Thyroid gland (tissue), 4 donors: ENCODE results near the gene ARHGAP45. TPM values are rescaled to one million over a fixed set of nuclear protein-coding genes. Genes with fewer than 3 reads are reported as not detected.

ENCODE experiments used
- DNase-seq, 2 donors: peaks; one replicate each; pipeline ENCODE4 v3.0.0-alpha.2; 2019
- H3K27ac ChIP-seq, 3 donors: fragments of 200-600 bp; sonication (generic); 1 replicate in 2 of 3; 2 replicates in 1 of 3; pipeline ENCODE4 v1.5.1; 2016 to 2019; ENCODE audit warnings: mild to moderate bottlenecking in 1 of 3, moderate library complexity in 1 of 3
- H3K27me3 ChIP-seq: fragments of 200-600 bp; sonication (generic); one replicate; pipeline ENCODE4 v1.5.1; 2019
- H3K36me3 ChIP-seq, 2 donors: fragments of 200-600 bp; sonication (generic); one replicate each; pipeline ENCODE4 v1.5.1; 2016 to 2019
- H3K4me1 ChIP-seq, 2 donors: fragments of 200-600 bp; sonication (generic); one replicate each; pipeline ENCODE4 v1.5.1; 2017 to 2019
- H3K4me3 ChIP-seq, 3 donors: fragments of 200-600 bp; sonication (generic); replicated peaks in 1 of 3; 1 replicate in 2 of 3; 2 replicates in 1 of 3; pipeline ENCODE4 v1.5.1; 2016; ENCODE audit warnings: mild to moderate bottlenecking in 1 of 3
- H3K9me3 ChIP-seq: fragments of 200-600 bp; sonication (generic); one replicate; pipeline ENCODE4 v1.5.1; 2017
- CTCF ChIP-seq, 6 experiments: fragments of 200-600 bp in 3 of 6; fragments of 450-650 bp in 3 of 6; sonication (generic) in 3 of 6; IDR thresholded peaks; one replicate each; pipeline ENCODE4 v1.5.1; 2016 to 2019; ENCODE audit warnings: antibody characterized with exemption in 6 of 6, mild to moderate bottlenecking in 2 of 6, inconsistent platforms in 1 of 6, moderate library complexity in 1 of 6
- POLR2A ChIP-seq, 2 donors: fragments of 450-650 bp; IDR thresholded peaks; one replicate each; pipeline ENCODE4 v1.6.1; 2017; ENCODE audit warnings: antibody characterized with exemption in 2 of 2, mild to moderate bottlenecking in 2 of 2, moderate library complexity in 1 of 2
- WGBS, 2 donors: methylation state at CpG; one replicate each; pipeline ENCODE4 v1.1.5; 2017; 5-methylcytosine and 5-hydroxymethylcytosine counted together
- intact Hi-C: fragments of 100-400 bp; cut with DNase I; formaldehyde crosslinking; loops from one replicate; pipeline ENCODE4 v1.15.1; 2023
- total RNA-seq, 4 donors: library from RNA; depleted of rRNA; stranded (reverse); fragments of >200 nt; gene quantifications; one replicate each; pipeline ENCODE4 v1.2.3, GENCODE V29; 2016

Gene ARHGAP45
- total RNA-seq, 4 donors from 2014 or later, result 11.5 to 19.8 (median 14.4) TPM

- H3K27ac ChIP-seq, result no peak overlapping the region
- 96% methylated on average over 52 to 54 of the region's 89 CpGs for WGBS, 2 donors
- H3K27me3 ChIP-seq, result no peaks in the 10 kb centered on the region
- no peaks in the 10 kb centered on the region for H3K9me3 ChIP-seq
- H3K36me3 ChIP-seq, result peaks cover 44 to 54% of the 10 kb centered on the region in 2 donors
- H3K4me3 ChIP-seq, result no peak overlapping the region
- intact Hi-C loops, result no loop called here
- no peak for DNase-seq
- TF ChIP-seq CTCF (IDR thresholded peaks at IDR 0.05) (no peak), POLR2A (IDR thresholded peaks at IDR 0.05) (no peak)
- peaks cover 10 to 20% of the 10 kb centered on the region in 2 donors for H3K4me1 ChIP-seq
Observed at GRCh38 chr19:1108291-1109031, 41.5 kb downstream of the ARHGAP45 start.

GRCh38 chr19:1109032-1109551 is 42.1 kb downstream of the ARHGAP45 start:
- Histone ChIP-seq H3K9me3 (no peaks in the 10 kb centered on the region), H3K36me3 (peaks cover 46 to 58% of the 10 kb centered on the region in 2 donors), H3K27me3 (no peaks in the 10 kb centered on the region), H3K4me3 (no peak overlapping the region), H3K4me1 (peaks cover 12 to 26% of the 10 kb centered on the region in 2 donors), H3K27ac (no peak overlapping the region)
- intact Hi-C loops, result no loop called here
- TF ChIP-seq POLR2A (IDR thresholded peaks at IDR 0.05), result no peak
- TF ChIP-seq CTCF (IDR thresholded peaks at IDR 0.05), result no peak
- WGBS, 2 donors, result 96% methylated on average over 10 of the region's 48 CpGs; no CpG with 5 or more reads in 1 of the 2 donors
- DNase-seq, result no peak

GRCh38 chr19:1109697-1110671 is 43.0 kb downstream of the ARHGAP45 start:
- Histone ChIP-seq H3K9me3 (no peaks in the 10 kb centered on the region), H3K4me1 (peaks cover 11 to 26% of the 10 kb centered on the region in 2 donors), H3K27ac (no peak overlapping the region), H3K36me3 (peaks cover 52 to 65% of the 10 kb centered on the region in 2 donors), H3K4me3 (no peak overlapping the region), H3K27me3 (no peaks in the 10 kb centered on the region)
- DNase-seq, result no peak
- TF ChIP-seq POLR2A (IDR thresholded peaks at IDR 0.05), result no peak
- TF ChIP-seq CTCF (IDR thresholded peaks at IDR 0.05), result no peak
- intact Hi-C loops, result loop anchor here (5.0 kb wide), 1 partner anchor 82 kb away; no protein-coding TSS in a partner anchor
- WGBS, 2 donors, result 95 to 98% methylated on average over 22 to 37 of the region's 54 CpGs

GRCh38 chr19:1110809-1111640 is 44.1 kb downstream of the ARHGAP45 start:
- peaks cover 57 to 72% of the 10 kb centered on the region in 2 donors for H3K36me3 ChIP-seq
- peaks cover 4 to 16% of the 10 kb centered on the region in 2 donors for H3K4me1 ChIP-seq
- intact Hi-C loops, result loop anchor here (5.0 kb wide), 1 partner anchor 81 kb away; no protein-coding TSS in a partner anchor
- H3K27ac ChIP-seq, result no peak overlapping the region
- no peak for TF ChIP-seq CTCF (IDR thresholded peaks at IDR 0.05)
- TF ChIP-seq POLR2A (IDR thresholded peaks at IDR 0.05), result no peak
- 66 to 86% methylated on average over 4 to 5 of the region's 18 CpGs for WGBS, 2 donors
- no peaks in the 10 kb centered on the region for H3K27me3 ChIP-seq
- no peak for DNase-seq
- no peaks in the 10 kb centered on the region for H3K9me3 ChIP-seq
- no peak overlapping the region for H3K4me3 ChIP-seq
